ENCODE results near the gene HEPN1. TPM values are rescaled to one million over a fixed set of nuclear protein-coding genes. Genes with fewer than 3 reads are reported as not detected.

The HEPN1 gene
- total RNA-seq, 2 experiments from 2014 or later = not detected

Other genes starting within 250 kb of the HEPN1 start
- 1 to 10 TPM; 4.4 to 5.2 TPM for gene SIAE, start 245.5 kb upstream of the HEPN1 start, total RNA-seq
- gene SPA17, start 245.3 kb upstream of the HEPN1 start, total RNA-seq = 1 to 10 TPM; 1.5 to 3.0 TPM
- 1 to 10 TPM; 4.0 to 5.3 TPM for gene NRGN, start 179.3 kb upstream of the HEPN1 start, total RNA-seq
- under 1 TPM in 1 of 2 experiments, not detected in 1; 0.34 TPM for gene VSIG2, start 167.0 kb upstream of the HEPN1 start, total RNA-seq
- gene ESAM, start 157.0 kb upstream of the HEPN1 start, total RNA-seq = under 1 TPM; 0.91 to 0.97 TPM
- 10 to 100 TPM; 13.1 to 13.5 TPM for gene MSANTD2, start 118.8 kb upstream of the HEPN1 start, total RNA-seq
- 10 to 100 TPM; 19.6 to 23.7 TPM for gene ROBO3, start 53.8 kb upstream of the HEPN1 start, total RNA-seq
- gene ROBO4, start 21.4 kb upstream of the HEPN1 start, total RNA-seq = not detected
- gene HEPACAM, start 16.8 kb downstream of the HEPN1 start, total RNA-seq = not detected
- 1 to 10 TPM; 5.9 to 6.6 TPM for gene CCDC15, start 35.0 kb downstream of the HEPN1 start, total RNA-seq
- 1 to 10 TPM; 3.5 TPM for gene SLC37A2, start 144.1 kb downstream of the HEPN1 start, total RNA-seq
- 10 to 100 TPM; 13.1 to 14.3 TPM for gene TMEM218, start 192.4 kb downstream of the HEPN1 start, total RNA-seq
- gene PKNOX2, start 245.5 kb downstream of the HEPN1 start, total RNA-seq = not detected

All from activated naive CD8-positive, alpha-beta T cell treated with anti-CD3 and anti-CD28 coated beads, Interleukin-2, amount 10 ng/mL, durations not matched to agents 7 days and 5 days (primary cell).